Heart left ventricle (tissue), 16 donors: Measurements from ENCODE around the gene GNAT1. TPM values are rescaled to one million over a fixed set of nuclear protein-coding genes. Genes with fewer than 3 reads are reported as not detected.

Experiments
- ATAC-seq, 4 donors: fragments of 200-7000 bp; cut with Tn5 transposase; one replicate each; pipeline ENCODE4 v1.9.1; 2020 to 2022; ENCODE audit warnings: moderate library complexity in 4 of 4, mild to moderate bottlenecking in 3 of 4, moderate number of reproducible peaks in 1 of 4
- DNase-seq, 5 donors: peaks; one replicate each; pipeline ENCODE4 v3.0.0-alpha.2; 2020
- H3K27ac ChIP-seq, 12 donors: fragments of 200-600 bp; sonication (generic) in 4 of 12; one replicate each; pipeline versions ENCODE4 v1.5.0 to v1.8.0; 2016 to 2022; ENCODE audit warnings: mild to moderate bottlenecking in 2 of 12
- H3K27me3 ChIP-seq, 9 donors: fragments of 200-600 bp; sonication (generic) in 2 of 9; one replicate each; pipeline versions ENCODE4 v1.5.1 to v1.8.0; 2016 to 2022; ENCODE audit warnings: mild to moderate bottlenecking in 3 of 9
- H3K36me3 ChIP-seq, 9 donors: fragments of 200-600 bp; sonication (generic) in 2 of 9; one replicate each; pipeline versions ENCODE4 v1.5.0 to v1.8.0; 2018 to 2022; ENCODE audit warnings: mild to moderate bottlenecking in 2 of 9
- H3K4me1 ChIP-seq, 12 donors: fragments of 200-600 bp; sonication (generic) in 4 of 12; one replicate each; pipeline versions ENCODE4 v1.5.0 to v1.8.0; 2016 to 2022; ENCODE audit warnings: mild to moderate bottlenecking in 3 of 12
- H3K4me3 ChIP-seq, 12 donors: fragments of 200-600 bp; sonication (generic) in 4 of 12; one replicate each; pipeline versions ENCODE4 v1.5.0 to v1.8.0; 2017 to 2022; ENCODE audit warnings: mild to moderate bottlenecking in 9 of 12, moderate library complexity in 4 of 12
- H3K9me3 ChIP-seq, 12 donors: fragments of 200-600 bp; sonication (generic) in 4 of 12; one replicate each; pipeline versions ENCODE4 v1.5.0 to v1.8.0; 2016 to 2022; ENCODE audit warnings: mild to moderate bottlenecking in 1 of 12
- CTCF ChIP-seq, 12 donors: fragments of 200-600 bp; sonication (generic) in 4 of 12; IDR thresholded peaks; one replicate each; pipeline versions ENCODE4 v1.5.0 to v1.8.0; 2018 to 2022; ENCODE audit warnings: antibody characterized with exemption in 12 of 12, mild to moderate bottlenecking in 5 of 12
- POLR2A ChIP-seq, 2 donors: fragments of 450-650 bp; IDR thresholded peaks; one replicate each; pipeline ENCODE4 v1.6.1; 2017; ENCODE audit warnings: antibody characterized with exemption in 2 of 2, mild to moderate bottlenecking in 2 of 2, moderate library complexity in 2 of 2
- whole genome bisulfite sequencing, 4 donors: extraction: QIAGEN DNeasy Blood & Tissue Kit in 2 of 4; methylation state at CpG; one replicate each; pipeline versions ENCODE4 v1.1.5 to v1.1.7; 2013 to 2018; 5-methylcytosine and 5-hydroxymethylcytosine counted together
- intact Hi-C, 10 donors: fragments of 100-400 bp; cut with DNase I; formaldehyde crosslinking; loops; one replicate each; pipeline versions ENCODE4 v1.11.1 to v1.14.2; 2022
- polyA plus RNA-seq, 2 donors: library from polyadenylated mRNA; stranded (reverse); fragments of 200-250 nt; gene quantifications; one replicate each; pipeline ENCODE4 v1.2.3, GENCODE V29; 2013
- total RNA-seq, 9 donors: library from RNA; depleted of rRNA in 2 of 9; stranded (reverse); fragments of >200 nt in 2 of 9; fragmentation: NEBNext Ultra II Directional in 3 of 9; extraction: Animal tissue kit (Norgen Biotek cat#: 25700) in 3 of 9; gene quantifications; one replicate each; pipeline versions ENCODE4 v1.1.0 to v1.2.4, GENCODE V29; 2016 to 2023
- donor health status: ischemic (EF 13 %, LVEDD 7.1; RV severe dilation, severe dysfunction).
- donor health status: healthy with polysubstance abuse.
- donor health status: DM: no; HTN: yes; CAD: no.
- donor health status: DM: no; HTN: no; CAD: no.
- donor health status: ischemic (EF 25% LVEDD 6.9; RV normal size, moderate dysfunction).
- donor health status: ischemic (EF 25% LVEDD 5.7; RV mildly dilated, moderate dysfunction).
- donor health status: healthy.
- donor health status: DM: yes; HTN: yes; CAD: no.
- donor health status: ischemic (EF 35%, LVEDD 5.7; RV mildly dilated, moderate dysfunction).
- donor health status: nonischemic (EF 11% LVEDD 7.7; RV severe dilation, severe dysfunction).
- donor health status: DM: yes; HTN: yes; CAD: no.
- donor health status: PGD.
- donor health status: ischemic (EF 29% LVEDD 5.4; RV normal size, mild dysfunction).
- donor health status: nonischemic (EF 23%, LVEDD 6.1; RV moderate dilation, normal function).

Gene GNAT1
- total and polyA plus RNA-seq, 11 donors: 0.40 TPM; not detected in 10

- Histone ChIP-seq H3K4me3 (peak within 1 kb of the TSS; percentile 44 to 68 (median 54)), H3K36me3 (no peaks in the 10 kb centered on the region), H3K9me3 (no peaks in the 10 kb centered on the region), H3K4me1 (peaks cover 0 to 28% (median 12%) of the 10 kb centered on the region in 12 donors), H3K27me3 (peaks cover 0 to 57% (median 15%) of the 10 kb centered on the region in 9 donors), H3K27ac (peak within 1 kb of the TSS in 11 of 12 donors; percentile 0 to 82 (median 72))
- TF ChIP-seq POLR2A (IDR thresholded peaks at IDR 0.05) (peak in 1 of 2 donors; percentile 34), CTCF (IDR thresholded peaks at IDR 0.05) (peak in 1 of 12 donors; percentile 4)
- 3 to 42% (median 11%) methylated on average over 6 to 41 of the region's 41 CpGs for WGBS, 4 donors
- ATAC-seq: peak; percentile 36 to 87 (median 74)
- intact Hi-C loops: no loop called here
- DNase-seq: peak in 3 of 5 donors; percentile 34 to 48 (median 47)
Observed at GRCh38 chr3:50204804-50205412, 13.5 kb downstream of the GNAT1 start, which contains the start of gene SLC38A3. Gene SLC38A3 (plus strand): TSS chr3:50205271. CDS start chr3:50214200, 8,929 bp downstream.

GRCh38 chr3:50205413-50206276 lies 14.2 kb downstream of the GNAT1 start:
- WGBS, 4 donors: 5 to 8% (median 6%) methylated on average over 22 to 67 of the region's 67 CpGs
- Histone ChIP-seq H3K27me3 (peaks cover 0 to 55% (median 15%) of the 10 kb centered on the region in 9 donors), H3K36me3 (no peaks in the 10 kb centered on the region), H3K4me1 (peaks cover 0 to 28% (median 12%) of the 10 kb centered on the region in 12 donors), H3K27ac (peak overlapping the region in 11 of 12 donors; percentile 0 to 82 (median 72)), H3K4me3 (peak overlapping the region; percentile 44 to 68 (median 54)), H3K9me3 (no peaks in the 10 kb centered on the region)
- DNase-seq: peak in 3 of 5 donors; percentile 68 to 76 (median 72)
- intact Hi-C loops: no loop called here
- TF ChIP-seq CTCF (IDR thresholded peaks at IDR 0.05) (no peak), POLR2A (IDR thresholded peaks at IDR 0.05) (peak in 1 of 2 donors; percentile 32)
- peak; percentile 50 to 76 (median 70) for ATAC-seq

- H3K4me1 ChIP-seq: peaks cover 0 to 28% (median 12%) of the 10 kb centered on the region in 12 donors
- H3K36me3 ChIP-seq: no peaks in the 10 kb centered on the region
- no peak overlapping the region for H3K27ac ChIP-seq
- DNase-seq: no peak
- H3K27me3 ChIP-seq: peaks cover 0 to 45% (median 15%) of the 10 kb centered on the region in 9 donors
- intact Hi-C loops: no loop called here
- no peaks in the 10 kb centered on the region for H3K9me3 ChIP-seq
- WGBS, 4 donors: 93 to 96% (median 95%) methylated on average over 13 to 17 of the region's 17 CpGs
- no peak for ATAC-seq
- no peak overlapping the region for H3K4me3 ChIP-seq
- TF ChIP-seq POLR2A (IDR thresholded peaks at IDR 0.05) (no peak), CTCF (IDR thresholded peaks at IDR 0.05) (no peak)
Observed at GRCh38 chr3:50207359-50208042, 16.1 kb downstream of the GNAT1 start.
